ENCODE data around the gene AFG1L.

Gene AFG1L

GRCh38 chr6:108291091-108291490, 3.8 kb upstream of the AFG1L start:
- TF ChIP-seq SIN3A (IDR thresholded peaks at IDR 0.05; ENCODE audit: borderline replicate concordance, insufficient read depth, low read length) (no peak), POLR2AphosphoS5 (IDR thresholded peaks at IDR 0.05; ENCODE audit: low read depth, low read length) (no peak)

GRCh38 chr6:108293527-108294296, 1.1 kb upstream of the AFG1L start:
- TF ChIP-seq TAF1 (IDR thresholded peaks at IDR 0.05; ENCODE audit: borderline replicate concordance, insufficient read depth, low read length), result no peak
- no peak for TF ChIP-seq REST (IDR thresholded peaks at IDR 0.05; ENCODE audit: insufficient read depth in 1 of 2, low read depth in 2 of 2, low read length in 2 of 2)
- no peak for TF ChIP-seq SIN3A (IDR thresholded peaks at IDR 0.05; ENCODE audit: borderline replicate concordance, insufficient read depth, low read length)
- TF ChIP-seq FOXP2 (optimal IDR thresholded peaks at IDR 0.05; ENCODE audit: borderline replicate concordance, extremely low read depth, extremely low read length, insufficient read depth), result no peak
- no peak for TF ChIP-seq POLR2AphosphoS5 (IDR thresholded peaks at IDR 0.05; ENCODE audit: low read depth, low read length)

GRCh38 chr6:108294297-108294726, 542 bp upstream of the AFG1L start:
- TF ChIP-seq SIN3A (IDR thresholded peaks at IDR 0.05; ENCODE audit: borderline replicate concordance, insufficient read depth, low read length) (no peak), REST (IDR thresholded peaks at IDR 0.05; ENCODE audit: insufficient read depth in 1 of 2, low read depth in 2 of 2, low read length in 2 of 2) (no peak), TAF1 (IDR thresholded peaks at IDR 0.05; ENCODE audit: borderline replicate concordance, insufficient read depth, low read length) (no peak), FOXP2 (optimal IDR thresholded peaks at IDR 0.05; ENCODE audit: borderline replicate concordance, extremely low read depth, extremely low read length, insufficient read depth) (no peak), POLR2AphosphoS5 (IDR thresholded peaks at IDR 0.05; ENCODE audit: low read depth, low read length) (no peak)

GRCh38 chr6:108295676-108296075, 822 bp downstream of the AFG1L start:
- TF ChIP-seq REST (IDR thresholded peaks at IDR 0.05; ENCODE audit: insufficient read depth in 1 of 2, low read depth in 2 of 2, low read length in 2 of 2) (no peak), POLR2AphosphoS5 (IDR thresholded peaks at IDR 0.05; ENCODE audit: low read depth, low read length) (no peak), FOXP2 (optimal IDR thresholded peaks at IDR 0.05; ENCODE audit: borderline replicate concordance, extremely low read depth, extremely low read length, insufficient read depth) (no peak), SIN3A (IDR thresholded peaks at IDR 0.05; ENCODE audit: borderline replicate concordance, insufficient read depth, low read length) (no peak), TAF1 (IDR thresholded peaks at IDR 0.05; ENCODE audit: borderline replicate concordance, insufficient read depth, low read length) (no peak)

GRCh38 chr6:108302386-108302785, 7.5 kb downstream of the AFG1L start:
- TF ChIP-seq POLR2AphosphoS5 (IDR thresholded peaks at IDR 0.05; ENCODE audit: low read depth, low read length) (no peak), FOXP2 (optimal IDR thresholded peaks at IDR 0.05; ENCODE audit: borderline replicate concordance, extremely low read depth, extremely low read length, insufficient read depth) (no peak), SIN3A (IDR thresholded peaks at IDR 0.05; ENCODE audit: borderline replicate concordance, insufficient read depth, low read length) (no peak), REST (IDR thresholded peaks at IDR 0.05; ENCODE audit: insufficient read depth in 1 of 2, low read depth in 2 of 2, low read length in 2 of 2) (no peak), TAF1 (IDR thresholded peaks at IDR 0.05; ENCODE audit: borderline replicate concordance, insufficient read depth, low read length) (no peak)

All from PFSK-1 (cell line).